Ammon's horn (tissue), 1 donor: ENCODE measurements around the gene VDR.

Experiments
- DNase-seq: peaks from one replicate; pipeline ENCODE4 v3.0.0-alpha.2; 2016; ENCODE audit warnings: low spot score

Gene VDR

GRCh38 chr12:47904713-47905709 is at the start of gene VDR:
Gene VDR (minus strand): TSS chr12:47904994. CDS start chr12:47879113, 25,881 bp downstream.
- DNase-seq, result peak; percentile 44

GRCh38 chr12:47954058-47954457 is 49.3 kb upstream of the VDR start:
- DNase-seq, result no peak

DNA sequence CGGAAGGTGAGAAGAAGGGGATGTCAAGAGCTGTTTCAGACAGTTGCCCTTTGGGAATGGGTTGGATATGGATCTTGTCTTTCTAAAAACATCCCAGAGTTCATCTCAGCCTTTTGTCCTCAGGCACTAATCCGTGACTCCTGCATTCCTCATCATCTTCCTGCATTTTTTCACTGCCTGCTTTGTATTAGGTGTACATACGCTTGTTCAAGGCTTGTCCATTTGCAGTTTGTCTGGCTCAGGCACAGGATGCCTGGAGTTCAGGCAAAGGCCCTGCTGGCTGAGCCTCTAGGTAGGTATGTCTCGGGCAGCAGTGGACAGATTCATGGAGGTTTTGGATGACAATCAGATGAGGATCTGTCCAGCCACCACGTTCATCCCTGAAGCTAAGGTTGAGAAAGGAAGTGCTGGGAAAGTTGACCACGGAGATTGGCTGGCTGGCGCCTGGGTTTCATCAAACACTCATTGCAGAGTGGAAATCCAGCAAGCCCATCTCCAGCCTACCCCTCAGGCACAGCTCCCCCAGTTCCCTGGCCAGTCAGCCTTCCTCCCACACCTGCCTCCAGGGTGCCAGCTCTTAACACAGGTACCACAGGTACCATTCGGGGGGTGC is 46.2 kb upstream of the VDR start:
- DNase-seq, result no peak

GRCh38 chr12:47949441-47950341 is 44.9 kb upstream of the VDR start:
- DNase-seq, result peak; percentile 62

DNA sequence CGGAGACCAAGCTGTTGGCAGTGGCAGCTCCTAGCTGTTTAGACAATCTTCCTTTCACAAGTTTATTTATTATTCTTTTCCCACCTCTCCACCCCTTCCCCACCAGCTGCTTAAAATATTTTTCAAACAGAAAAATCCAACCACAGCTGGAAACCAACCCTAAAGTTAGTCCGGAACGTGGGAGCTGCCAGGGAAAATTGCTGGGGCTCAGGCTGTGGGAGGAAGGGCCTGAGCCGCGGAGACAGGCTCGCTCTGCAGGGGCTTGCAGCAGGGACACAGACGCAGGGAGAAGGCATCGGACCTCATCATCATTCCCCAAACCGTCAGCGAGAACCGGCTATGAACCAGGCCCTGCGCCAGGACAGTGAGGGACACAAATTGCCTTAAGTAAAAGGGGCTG is 42.5 kb upstream of the VDR start:
- no peak for DNase-seq

- no peak for DNase-seq
Observed at GRCh38 chr12:47946413-47947323, 41.9 kb upstream of the VDR start.

- no peak for DNase-seq
Observed at GRCh38 chr12:47945341-47945728, 40.5 kb upstream of the VDR start.

- DNase-seq, result no peak
Observed at GRCh38 chr12:47944685-47945340, 40.0 kb upstream of the VDR start.

DNA sequence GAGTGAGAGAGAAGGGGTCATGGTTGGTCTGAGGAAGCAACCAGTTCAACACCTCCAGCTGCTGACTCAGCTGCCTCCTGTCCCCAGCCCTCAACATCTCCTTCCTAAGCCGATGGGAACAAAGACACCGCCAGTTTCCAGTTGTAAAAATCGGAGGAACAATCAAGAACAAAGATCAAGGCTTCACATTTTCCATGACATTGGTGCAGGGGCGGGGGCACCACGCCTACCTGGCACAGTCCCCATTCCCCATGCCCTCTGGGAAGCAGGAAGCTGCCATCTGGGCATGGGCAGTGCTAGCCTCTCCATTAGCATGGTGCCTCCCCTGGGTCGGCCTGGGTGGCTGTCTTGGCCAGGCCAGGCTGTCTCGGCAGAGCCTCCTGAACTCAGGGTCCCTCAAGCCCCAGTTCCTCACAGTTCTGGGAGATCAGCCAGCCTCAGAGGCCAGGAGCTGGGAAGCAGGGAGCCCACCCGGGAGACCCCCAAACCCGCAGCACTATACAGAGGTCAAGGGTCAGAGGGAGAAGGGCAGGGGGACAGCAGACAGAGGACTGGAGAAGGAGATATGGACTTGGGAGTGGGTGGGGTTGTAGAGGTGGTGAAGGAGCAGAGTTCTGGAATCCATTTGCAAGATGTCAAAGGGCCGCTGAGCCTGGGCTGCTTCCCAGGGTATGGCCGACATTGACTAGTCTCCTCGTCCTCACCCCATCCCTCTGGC is 39.0 kb upstream of the VDR start:
- DNase-seq, result no peak

DNA sequence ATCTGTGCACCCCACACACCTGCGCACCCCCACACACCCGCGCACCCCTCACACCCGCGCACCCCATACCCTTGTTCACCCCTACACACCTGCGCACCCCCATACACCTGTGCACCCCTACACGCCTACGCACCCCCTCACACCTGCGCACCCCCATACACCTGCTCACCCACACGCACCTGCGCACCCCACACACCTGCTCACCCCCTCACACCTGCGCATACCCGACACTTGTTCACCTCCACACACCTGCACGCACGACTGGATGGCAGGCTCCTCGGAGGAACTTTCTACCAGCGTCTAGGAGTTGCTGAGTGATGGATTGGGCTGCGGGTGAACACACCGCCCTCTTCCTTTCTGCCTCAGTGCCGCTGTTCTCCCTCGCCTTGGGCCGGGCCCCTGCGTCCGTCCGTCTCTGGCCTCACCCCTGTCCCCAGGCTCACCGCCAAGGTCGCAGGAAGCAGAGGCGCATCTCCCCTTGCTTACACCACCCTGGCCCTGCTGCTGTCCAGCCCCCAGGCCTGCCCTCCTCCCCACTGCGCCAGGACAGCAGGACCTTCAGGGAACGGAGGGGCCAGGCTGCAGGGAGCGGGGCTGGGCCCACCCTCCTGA is 37.9 kb upstream of the VDR start:
- DNase-seq, result no peak

DNA sequence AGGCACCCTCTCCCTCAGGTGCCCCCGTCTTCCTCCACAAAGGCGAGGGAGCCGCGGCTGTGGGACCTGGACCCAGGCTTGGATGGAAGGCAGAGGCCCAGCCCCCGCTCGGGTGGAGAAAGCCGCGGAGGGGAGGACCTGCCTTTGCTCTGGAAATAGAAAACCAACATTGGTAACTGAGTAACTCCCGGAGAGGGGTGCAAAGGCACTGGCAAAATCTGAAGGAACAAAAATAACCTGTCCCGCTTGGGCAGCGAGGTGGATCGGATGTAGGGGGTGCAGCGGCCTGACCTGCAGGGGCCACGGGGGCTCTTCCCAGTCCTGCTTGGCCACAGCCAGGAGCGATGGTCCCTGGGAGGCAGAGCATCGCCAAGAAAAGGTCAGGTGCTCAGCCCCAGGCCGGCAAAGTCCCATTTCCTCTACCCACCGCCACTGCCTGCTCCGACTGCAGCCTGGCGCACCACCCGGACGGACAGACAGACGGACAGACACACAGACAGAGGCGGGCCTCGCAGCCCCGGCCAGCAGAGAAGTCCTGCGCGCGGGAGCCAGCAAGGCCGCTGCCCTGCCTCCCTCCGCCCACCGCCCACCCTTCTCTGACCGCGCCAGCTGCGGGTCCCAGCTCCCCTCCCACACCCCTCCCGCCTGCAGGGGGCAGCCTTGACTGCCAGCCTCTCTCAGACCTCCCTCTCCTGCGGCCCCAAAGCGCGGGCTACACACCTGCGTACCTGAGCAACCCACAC is 37.2 kb upstream of the VDR start:
- DNase-seq, result no peak

DNA sequence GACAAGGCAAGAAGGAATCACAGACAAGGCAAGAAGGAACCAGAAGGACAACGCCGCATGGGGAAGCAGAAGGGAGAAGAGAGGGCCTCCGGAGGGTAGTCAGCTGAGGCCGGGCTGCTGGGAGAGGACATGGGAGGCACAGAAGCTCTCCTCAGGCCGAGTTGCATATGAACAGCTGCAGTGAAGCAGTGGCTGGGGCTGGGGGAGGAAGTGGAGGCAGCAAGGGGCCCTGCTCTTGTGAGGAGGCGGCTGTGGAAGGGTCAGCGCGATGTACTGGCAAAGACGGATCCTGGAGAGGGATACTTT is 36.6 kb upstream of the VDR start:
- DNase-seq, result no peak

DNA sequence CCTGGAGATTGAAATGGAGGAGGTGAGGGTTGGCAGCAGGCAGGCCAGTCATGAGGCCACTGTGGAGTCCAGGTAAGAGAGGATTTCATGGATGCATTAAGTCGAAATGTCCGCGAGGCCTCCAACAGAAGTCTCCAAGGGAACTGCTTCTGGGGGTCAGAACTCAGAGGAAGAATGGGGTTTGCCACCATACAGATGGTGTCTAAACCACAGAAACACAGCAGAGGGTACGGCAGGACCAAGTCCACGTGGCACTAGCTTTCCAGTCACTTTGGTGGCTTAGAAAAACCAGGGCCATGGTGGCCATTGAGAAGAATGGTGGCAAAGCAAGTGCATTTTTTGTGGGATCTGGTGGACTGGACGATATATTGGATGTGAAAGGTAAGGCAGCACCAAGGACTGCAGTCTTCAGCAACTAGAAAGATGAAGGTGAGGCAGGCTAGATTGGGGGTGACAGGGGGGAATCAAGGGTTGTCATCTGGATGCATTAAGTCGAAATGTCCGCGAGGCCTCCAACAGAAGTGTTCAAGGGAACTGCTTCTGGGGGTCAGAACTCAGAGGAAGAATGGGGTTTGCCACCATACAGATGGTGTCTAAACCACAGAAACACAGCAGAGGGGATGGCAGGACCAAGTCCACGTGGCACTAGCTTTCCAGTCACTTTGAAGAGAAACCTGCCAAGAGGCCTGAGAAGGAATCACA is 36.1 kb upstream of the VDR start:
- no peak for DNase-seq

DNA sequence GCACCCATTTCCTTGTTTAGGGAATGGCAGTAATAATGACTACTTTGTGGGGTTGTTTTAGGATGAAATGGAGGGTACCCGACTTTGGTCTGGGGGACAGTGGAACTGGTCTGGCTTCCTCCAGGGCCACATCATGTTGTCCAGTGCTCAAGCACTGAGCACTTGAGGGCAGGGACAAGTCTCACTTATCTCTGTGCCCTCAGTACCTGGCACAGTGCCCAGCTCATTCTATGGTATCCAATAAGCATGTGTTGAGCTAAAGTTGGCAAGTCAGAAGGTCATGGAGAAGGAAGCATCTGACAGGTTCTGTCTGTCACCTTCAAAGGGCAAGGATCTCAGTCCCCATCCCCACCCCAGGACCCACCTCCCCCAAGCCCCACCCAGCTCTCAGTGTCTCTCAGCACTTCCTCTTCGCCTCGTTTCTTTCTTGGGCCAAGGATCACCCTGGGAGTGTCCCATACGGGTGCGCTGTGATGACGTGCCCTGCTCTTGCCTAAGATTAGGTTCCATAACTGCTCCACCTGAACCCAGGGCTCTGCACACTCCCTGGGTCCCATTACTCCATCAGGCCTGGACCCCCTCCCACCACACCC is 34.3 kb upstream of the VDR start:
- no peak for DNase-seq

DNA sequence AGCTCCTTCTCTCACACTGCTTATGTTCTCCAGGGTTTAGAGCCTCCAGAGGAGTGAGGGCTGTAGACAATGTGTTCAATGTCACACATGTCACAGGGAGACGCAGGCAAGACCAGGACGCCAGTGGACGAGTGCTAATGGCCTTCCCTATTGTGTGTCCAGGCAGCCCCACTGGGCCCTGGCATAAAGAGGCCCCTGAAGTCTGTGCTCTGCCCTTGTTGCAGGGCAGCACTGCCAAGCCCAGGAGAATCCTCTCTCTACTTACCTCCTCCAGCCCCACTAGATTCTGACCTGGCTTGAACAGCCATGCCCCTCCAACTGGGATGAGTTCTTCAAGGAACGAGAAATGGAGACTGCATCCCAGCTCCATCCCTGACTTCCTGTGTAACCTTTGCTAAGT is 33.8 kb upstream of the VDR start:
- DNase-seq, result no peak

GRCh38 chr12:47938093-47938492 is 33.3 kb upstream of the VDR start:
- DNase-seq, result no peak

DNA sequence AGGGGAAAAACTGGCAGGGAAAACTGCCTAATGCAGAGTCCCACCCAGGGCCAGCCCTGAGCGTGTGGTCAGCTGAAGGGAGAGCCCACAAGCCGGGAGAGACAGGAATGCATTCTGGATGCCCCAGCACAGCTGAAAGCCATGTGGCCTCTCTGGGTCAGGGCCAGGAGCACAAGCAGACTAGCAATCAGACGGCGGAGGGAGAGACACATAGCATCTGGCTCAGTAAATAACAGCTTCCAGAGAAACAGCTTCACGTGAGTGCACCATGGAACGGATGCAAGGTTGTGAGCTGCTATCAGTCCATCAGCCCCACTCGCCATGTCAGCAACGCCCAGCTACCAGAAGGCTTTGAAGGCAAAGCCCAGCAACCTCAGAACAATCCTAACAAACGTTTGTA is 30.4 kb upstream of the VDR start:
- peak; percentile 16 for DNase-seq

- DNase-seq, result no peak
Observed at GRCh38 chr12:47931187-47931586, 26.4 kb upstream of the VDR start.
